GM12874 (cell line): ENCODE results near the gene HGS.

Experiments
- CTCF ChIP-seq: IDR thresholded peaks from 2 replicates; pipeline ENCODE4 v1.5.1; 2011; ENCODE audit warnings: low read depth, mild to moderate bottlenecking, control low read depth, low read length, moderate library complexity; ENCODE audit not compliant: insufficient read depth

HGS gene

GRCh38 chr17:81644496-81644895, 39.3 kb upstream of the HGS start:
- TF ChIP-seq CTCF: no peak

GRCh38 chr17:81644976-81645952, 38.5 kb upstream of the HGS start:
- no peak for TF ChIP-seq CTCF

- TF ChIP-seq CTCF: no peak
These were observed 36.8 kb upstream of the HGS start for GRCh38 chr17:81646869-81647600.

GRCh38 chr17:81647640-81648012, 36.2 kb upstream of the HGS start:
- TF ChIP-seq CTCF: no peak

GRCh38 chr17:81648013-81648706, 35.7 kb upstream of the HGS start:
- TF ChIP-seq CTCF: no peak

- TF ChIP-seq CTCF: no peak
These were observed 35.1 kb upstream of the HGS start for GRCh38 chr17:81648707-81649085.

- TF ChIP-seq CTCF: no peak
These were observed 32.9 kb upstream of the HGS start for GRCh38 chr17:81650951-81651350.
